Stimulated activated CD4-positive, alpha-beta T cell treated with anti-CD3 and anti-CD28 coated beads, Interleukin-4, amount 100 ng/mL, for 48 hours (primary cell): ENCODE measurements around the gene KIRREL2.

Source experiments
- DNase-seq, 2 donors: peaks; one replicate each; pipeline ENCODE4 v3.0.0-alpha.2; 2020; ENCODE audit warnings: low read depth in 2 of 2

KIRREL2 gene

GRCh38 chr19:35844482-35845214 lies 12.1 kb upstream of the KIRREL2 start:
- no peak for DNase-seq

DNA sequence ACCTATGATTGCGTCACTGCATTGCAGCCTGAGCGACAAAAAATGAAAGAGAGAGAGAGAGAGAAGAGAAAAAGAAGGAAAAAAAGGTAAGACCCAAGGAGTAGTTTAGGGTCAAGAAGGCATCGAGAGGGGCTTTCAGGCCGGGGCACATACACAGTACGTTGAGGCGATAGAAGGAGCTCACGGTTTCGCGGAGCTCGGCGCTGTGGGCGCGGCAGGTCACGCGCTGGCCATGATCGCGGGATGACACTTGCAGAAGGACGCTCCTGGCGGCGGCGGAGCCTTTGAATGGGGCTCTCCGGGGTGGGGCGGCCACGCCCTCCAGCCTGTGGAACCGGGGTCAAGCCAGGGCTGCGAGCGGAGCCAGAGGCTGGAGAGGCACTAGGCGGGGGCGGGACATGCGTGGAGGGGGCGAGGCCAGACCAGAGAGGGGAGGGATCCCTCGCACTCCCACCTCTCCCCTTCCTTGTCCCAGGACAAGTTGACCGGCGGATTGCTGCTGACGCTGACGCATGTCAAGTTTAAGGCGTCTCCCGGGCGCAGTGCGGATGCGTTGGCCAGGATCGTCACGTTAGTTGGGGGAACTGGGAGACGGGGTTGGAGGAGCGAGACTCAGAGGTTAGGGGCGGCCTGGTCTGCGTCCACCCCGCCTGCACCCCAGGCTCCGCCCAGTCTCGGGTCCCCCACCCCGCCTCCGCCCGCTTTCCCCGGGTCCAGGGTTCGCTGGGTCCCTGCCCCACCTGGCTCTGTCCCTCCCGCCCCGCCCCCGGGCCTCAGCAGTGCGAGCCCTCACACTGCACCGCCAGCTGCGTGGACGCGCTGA lies 11.3 kb upstream of the KIRREL2 start:
- DNase-seq: no peak

DNA sequence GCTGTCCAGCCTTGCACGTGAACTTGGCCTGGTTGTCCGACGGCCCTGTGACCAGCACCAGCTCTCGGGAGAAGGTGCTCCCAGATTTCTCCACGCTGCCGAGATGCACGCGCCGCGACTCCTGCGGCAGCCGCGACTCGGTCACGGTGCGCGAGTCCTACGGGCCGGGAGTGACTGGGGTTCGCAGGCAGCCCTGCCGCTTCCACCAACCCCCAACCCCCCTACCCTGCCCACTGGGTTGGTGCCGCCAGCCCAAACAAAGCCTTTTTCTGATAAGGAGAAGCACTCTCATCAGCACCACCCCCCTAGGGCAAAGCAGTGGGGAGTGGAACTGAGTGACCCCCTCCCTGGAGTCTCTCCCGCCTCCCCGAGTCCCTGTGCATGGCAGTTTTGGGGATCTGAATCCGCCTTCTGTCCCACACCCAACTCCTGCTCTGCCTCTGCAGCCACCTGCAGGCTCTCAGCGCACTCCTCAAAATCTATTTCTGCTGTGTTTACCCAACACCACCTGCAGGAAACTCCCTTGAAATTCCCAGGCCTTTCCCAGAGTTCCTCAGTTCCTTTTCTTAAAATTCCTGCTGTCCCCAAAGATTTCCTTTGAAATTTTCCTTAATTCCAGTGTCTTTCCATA lies 10.6 kb upstream of the KIRREL2 start:
- no peak for DNase-seq

GRCh38 chr19:35847911-35848310 lies 8.8 kb upstream of the KIRREL2 start:
- DNase-seq: no peak

GRCh38 chr19:35848486-35848885 lies 8.2 kb upstream of the KIRREL2 start:
- no peak for DNase-seq

GRCh38 chr19:35848919-35849505 lies 7.7 kb upstream of the KIRREL2 start:
- no peak for DNase-seq

- no peak for DNase-seq
Observed at GRCh38 chr19:35851213-35852028, 5.3 kb upstream of the KIRREL2 start.

DNA sequence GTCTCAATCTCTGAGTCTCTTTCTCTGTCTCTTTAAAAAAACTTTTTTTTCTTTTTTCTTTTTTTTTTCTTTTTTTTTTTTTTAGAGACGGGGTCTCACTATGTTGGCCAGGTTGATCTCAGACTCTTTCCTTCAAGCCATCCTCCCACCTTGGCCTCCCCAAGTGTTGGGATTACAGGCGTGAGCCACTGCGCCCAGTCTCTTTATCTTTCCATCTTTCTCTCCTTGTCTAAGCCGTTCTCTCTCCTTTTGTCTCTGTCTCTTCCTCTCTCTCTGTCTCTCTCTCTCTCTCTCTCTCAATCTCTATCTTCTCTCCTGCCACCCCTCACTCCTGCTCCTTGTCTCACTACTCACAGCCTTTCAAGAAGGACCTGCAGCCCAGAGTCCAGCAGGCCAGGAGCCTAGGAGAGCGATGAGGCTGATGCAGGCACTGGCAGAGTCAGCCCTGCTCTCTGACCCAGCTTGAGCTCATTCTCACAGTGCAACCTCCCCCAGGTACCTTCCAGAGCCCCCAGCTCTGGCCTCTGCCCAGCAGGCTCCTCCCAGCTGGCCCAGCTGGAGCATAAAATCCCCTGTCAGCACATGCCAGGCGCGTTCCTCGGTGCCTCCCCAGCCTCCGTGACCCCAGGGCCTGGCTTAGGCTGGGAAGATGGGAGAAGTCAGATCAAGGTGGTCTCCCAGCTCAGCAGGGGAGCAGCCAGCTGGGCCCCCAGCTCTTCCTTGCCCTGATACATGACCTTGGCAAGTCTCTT lies 4.5 kb upstream of the KIRREL2 start, which contains the start of gene NPHS1:
Gene NPHS1, minus strand, starts transcription at position 476 of the 752 bp plus-strand sequence. CDS start 667 bp downstream, outside the sequence.
- DNase-seq: no peak

DNA sequence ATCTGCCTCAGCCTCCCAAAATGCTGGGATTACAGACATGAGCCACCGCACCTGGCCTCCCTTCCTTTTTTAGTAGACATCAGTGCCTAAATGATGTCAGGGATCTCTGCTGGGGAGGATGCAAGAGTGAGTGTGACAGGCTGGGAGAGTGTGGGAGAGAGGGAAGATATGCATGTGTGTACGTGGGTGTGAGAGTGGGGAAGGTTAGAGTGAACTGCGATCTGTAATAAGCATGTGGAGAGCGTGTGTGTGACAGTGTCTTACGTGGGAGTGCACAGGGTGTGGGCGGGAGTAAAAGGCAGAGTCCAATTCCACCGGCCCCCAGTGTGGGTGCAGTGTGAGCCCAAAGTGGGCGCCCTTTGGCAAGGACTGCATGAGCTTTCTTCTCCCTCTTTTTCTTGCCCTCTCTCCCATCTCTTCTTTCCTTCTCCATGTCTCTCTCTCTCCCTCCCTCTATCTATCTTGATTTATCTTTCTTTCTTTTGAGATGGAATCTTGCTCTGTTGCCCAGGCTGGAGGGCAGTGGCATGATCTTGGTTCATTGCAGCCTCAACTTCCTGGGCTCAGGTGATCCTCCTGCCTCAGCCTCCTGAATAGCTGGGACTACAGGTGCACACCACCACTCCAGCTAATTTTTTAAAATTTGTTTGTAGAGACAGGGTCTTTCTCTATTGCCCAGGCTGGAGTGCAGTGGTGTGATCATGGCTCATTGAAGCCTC lies 3.5 kb upstream of the KIRREL2 start:
- no peak for DNase-seq

DNA sequence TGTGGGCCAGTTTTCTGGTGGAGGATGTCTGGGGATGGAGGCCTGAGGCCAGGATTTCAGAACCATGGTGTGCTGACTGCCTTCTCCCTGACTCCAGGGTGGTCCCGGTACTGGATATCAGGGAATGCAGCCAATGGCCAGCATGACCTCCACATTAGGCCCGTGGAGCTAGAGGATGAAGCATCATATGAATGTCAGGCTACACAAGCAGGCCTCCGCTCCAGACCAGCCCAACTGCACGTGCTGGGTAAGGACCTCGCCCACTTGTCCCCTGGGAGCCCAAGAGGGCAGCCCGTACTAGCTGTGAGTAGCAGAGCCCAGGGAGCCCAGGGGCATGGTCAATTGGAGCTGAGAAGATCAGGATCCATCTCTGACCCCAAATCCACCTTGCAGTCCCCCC lies 1.6 kb downstream of the KIRREL2 start:
- no peak for DNase-seq

DNA sequence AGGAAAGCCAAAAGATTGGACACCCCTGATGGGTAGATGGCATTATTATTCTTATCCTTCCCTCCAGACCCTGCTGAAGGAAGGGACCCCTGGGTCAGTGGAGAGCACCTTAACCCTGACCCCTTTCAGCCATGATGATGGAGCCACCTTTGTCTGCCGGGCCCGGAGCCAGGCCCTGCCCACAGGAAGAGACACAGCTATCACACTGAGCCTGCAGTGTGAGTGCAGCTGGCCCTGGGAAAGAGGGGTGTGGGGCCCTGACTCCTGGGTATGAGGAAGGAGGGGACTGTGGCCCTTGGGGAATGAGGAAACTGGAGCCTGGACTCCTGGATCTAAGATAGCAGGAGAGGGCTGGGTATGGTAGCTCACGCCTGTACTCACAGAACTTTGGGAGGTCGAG lies 2.7 kb downstream of the KIRREL2 start:
- DNase-seq: no peak

GRCh38 chr19:35860436-35860817 lies 3.7 kb downstream of the KIRREL2 start:
- no peak for DNase-seq

GRCh38 chr19:35860818-35861639 lies 4.3 kb downstream of the KIRREL2 start:
- DNase-seq: no peak

DNA sequence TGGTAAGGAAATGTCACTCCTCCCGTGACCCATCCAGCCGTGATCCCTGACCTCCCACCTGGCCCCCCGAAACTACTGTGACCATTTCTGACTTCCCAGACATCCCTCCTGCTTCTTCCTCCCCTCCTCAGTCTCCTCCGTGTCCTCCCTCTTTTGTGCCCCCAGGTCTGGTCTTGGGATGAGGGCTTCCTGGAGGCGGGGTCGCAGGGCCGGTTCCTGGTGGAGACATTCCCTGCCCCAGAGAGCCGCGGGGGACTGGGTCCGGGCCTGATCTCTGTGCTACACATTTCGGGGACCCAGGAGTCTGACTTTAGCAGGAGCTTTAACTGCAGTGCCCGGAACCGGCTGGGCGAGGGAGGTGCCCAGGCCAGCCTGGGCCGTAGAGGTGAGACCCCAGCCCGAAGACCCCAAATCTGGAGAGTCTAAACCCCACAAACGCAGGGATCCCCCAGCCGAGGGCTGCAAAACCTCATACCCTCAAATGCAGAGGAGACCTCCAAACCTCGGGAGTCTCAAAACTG lies 5.0 kb downstream of the KIRREL2 start:
- DNase-seq: no peak

GRCh38 chr19:35862528-35862927 lies 5.8 kb downstream of the KIRREL2 start:
- no peak for DNase-seq

- no peak for DNase-seq
Observed at GRCh38 chr19:35863018-35863417, 6.3 kb downstream of the KIRREL2 start.

DNA sequence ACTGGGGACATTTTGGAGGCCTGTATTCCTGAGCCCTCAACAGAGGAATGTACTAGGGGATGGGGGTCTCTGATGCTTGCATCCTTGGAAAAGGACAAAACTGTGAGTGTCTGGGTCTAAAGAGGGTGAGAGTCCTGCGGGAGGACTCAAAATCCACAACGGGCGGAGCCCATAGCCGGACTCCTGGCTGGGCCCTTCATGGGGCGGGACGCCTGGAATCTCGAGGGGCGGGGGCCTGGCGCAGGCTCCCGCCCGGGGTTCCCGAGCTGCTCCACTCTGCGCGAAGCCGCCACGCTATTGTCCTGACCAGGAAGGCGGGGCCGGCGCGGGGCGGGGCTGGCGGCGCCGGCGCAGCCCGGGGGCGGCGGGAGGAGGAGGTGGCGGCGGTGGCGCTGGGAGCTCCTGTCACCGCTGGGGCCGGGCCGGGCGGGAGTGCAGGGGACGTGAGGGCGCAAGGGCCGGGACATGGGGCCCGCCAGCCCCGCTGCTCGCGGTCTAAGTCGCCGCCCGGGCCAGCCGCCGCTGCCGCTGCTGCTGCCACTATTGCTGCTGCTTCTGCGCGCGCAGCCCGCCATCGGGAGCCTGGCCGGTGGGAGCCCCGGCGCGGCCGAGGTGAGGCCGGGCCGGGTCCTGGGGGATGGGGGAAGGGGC lies 11.6 kb downstream of the KIRREL2 start, which contains the start of gene APLP1:
Gene APLP1, plus strand, starts transcription at position 403 of the 651 bp plus-strand sequence. Its CDS starts 63 bp downstream, at position 466.
- peak; percentile 57 to 70 for DNase-seq

DNA sequence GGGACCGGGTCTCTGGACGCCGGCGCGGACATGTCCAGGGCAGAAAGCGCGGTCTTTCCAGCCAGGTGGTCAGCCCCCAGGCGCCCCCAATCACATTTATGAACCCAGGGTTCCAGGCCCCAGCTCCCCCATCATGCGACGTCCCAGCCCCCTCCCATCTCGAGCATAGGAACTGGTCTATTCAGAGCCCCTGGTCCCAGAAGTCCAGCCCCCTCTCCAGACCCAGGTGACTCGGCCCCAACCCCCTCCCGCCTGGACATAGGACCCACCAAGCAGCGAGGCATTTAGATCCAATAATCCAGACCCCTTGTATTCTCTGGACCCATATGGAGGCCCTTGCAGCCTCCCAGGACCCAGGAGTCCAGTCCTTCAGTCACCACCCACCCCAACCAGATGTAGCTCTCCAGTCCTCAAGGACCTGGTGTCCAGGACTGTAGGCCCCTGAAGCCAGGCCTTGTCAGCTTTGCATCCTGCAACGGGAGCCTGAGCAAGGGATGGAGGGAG lies 12.2 kb downstream of the KIRREL2 start:
- no peak for DNase-seq
